ENCODE measurements around the gene GAS6. TPM values are rescaled to one million over a fixed set of nuclear protein-coding genes. Genes with fewer than 3 reads are reported as not detected.
"Not testable (repeated sequence)": the region's sequence is repeated elsewhere in the genome, so short reads cannot be mapped to it uniquely, and the experiment has no call there.

GAS6 gene
- total RNA-seq, 1 donor from 2014 or later: 189 TPM

GRCh38 chr13:113834006-113834405 lies 29.9 kb downstream of the GAS6 start:
- DNase-seq (ENCODE audit: missing footprints); ATAC-seq; intact Hi-C loops (cut with DNase I): not testable (repeated sequence)

- no peak for ATAC-seq
- intact Hi-C loops (cut with DNase I): no loop called here
- peak; percentile 50 for DNase-seq (ENCODE audit: missing footprints)
These were observed 30.6 kb downstream of the GAS6 start for GRCh38 chr13:113833111-113833830.

GRCh38 chr13:113832631-113833030 lies 31.2 kb downstream of the GAS6 start:
- intact Hi-C loops (cut with DNase I): no loop called here
- no peak for ATAC-seq
- no peak for DNase-seq (ENCODE audit: missing footprints)

DNA sequence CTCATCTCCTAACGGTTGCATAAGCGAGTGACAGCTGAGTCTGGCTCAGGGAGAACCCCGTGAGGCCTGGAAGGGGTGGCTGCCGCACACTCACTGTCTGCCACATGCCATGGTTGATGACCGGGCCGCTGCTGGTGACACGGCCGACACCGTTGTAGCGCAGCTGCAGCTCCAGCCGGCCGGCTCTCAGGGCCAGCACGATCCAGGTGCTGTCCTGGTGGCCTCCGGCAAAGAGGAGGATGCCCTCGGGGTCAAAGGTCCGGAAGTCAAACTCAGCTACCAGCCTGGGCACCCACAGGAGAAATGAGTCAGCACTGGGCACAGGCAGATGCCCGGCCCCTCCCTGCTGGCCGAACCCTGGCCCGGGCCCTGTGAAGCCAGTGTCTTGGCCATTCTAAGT lies 31.7 kb downstream of the GAS6 start:
- DNase-seq (ENCODE audit: missing footprints) (no peak), ATAC-seq (no peak)
- intact Hi-C loops (cut with DNase I): no loop called here

- peak; percentile 64 for DNase-seq (ENCODE audit: missing footprints)
- intact Hi-C loops (cut with DNase I): no loop called here
- no peak for ATAC-seq
These were observed 32.8 kb downstream of the GAS6 start for GRCh38 chr13:113831061-113831460.

- ATAC-seq; intact Hi-C loops (cut with DNase I); DNase-seq (ENCODE audit: missing footprints): not testable (repeated sequence)
These were observed 33.4 kb downstream of the GAS6 start for GRCh38 chr13:113830426-113830950.

- no peak for ATAC-seq
- peak; percentile 55 for DNase-seq (ENCODE audit: missing footprints)
- intact Hi-C loops (cut with DNase I): no loop called here
These were observed 35.5 kb downstream of the GAS6 start for GRCh38 chr13:113828282-113828825.

GRCh38 chr13:113827021-113827420 lies 36.9 kb downstream of the GAS6 start:
- ATAC-seq (no peak), DNase-seq (ENCODE audit: missing footprints) (peak; percentile 62)
- intact Hi-C loops (cut with DNase I): no loop called here

DNA sequence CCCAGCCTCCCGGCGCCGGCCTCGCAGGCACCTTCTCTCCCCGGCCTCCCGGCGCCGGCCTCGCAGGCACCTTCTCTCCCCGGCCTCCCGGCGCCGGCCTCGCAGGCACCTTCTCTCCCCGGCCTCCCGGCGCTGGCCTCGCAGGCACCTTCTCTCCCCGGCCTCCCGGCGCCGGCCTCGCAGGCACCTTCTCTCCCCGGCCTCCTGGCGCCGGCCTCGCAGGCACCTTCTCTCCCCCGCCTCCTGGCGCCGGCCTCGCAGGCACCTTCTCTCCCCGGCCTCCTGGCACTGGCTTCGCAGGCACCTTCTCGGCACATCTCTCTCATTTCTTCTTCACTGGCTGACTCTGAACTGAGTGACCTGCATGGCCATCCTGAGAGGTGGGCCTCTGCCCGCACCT lies 37.4 kb downstream of the GAS6 start:
- ATAC-seq; intact Hi-C loops (cut with DNase I); DNase-seq (ENCODE audit: missing footprints): not testable (repeated sequence)

DNA sequence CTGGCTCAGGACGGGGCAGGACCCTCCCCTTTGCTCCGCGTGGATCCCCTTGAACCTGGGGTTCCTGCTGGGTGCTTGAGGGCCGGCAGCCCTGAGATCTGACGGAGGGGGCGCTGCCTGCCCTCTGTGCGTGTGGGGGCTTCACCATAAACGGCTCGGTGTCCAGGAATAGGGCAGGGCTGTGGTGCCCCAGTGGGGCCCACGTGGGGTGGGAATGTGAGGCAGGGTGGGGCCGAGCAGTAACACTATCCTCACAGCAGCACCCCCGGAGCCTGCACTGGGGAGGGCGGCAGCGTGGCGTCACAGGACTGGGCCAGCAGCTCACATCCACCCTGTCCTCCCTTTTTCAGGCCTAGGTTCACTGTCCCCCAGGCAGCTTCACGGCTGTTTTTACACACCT lies 38.0 kb downstream of the GAS6 start:
- peak; percentile 46 for DNase-seq (ENCODE audit: missing footprints)
- intact Hi-C loops (cut with DNase I): no loop called here
- no peak for ATAC-seq

DNA sequence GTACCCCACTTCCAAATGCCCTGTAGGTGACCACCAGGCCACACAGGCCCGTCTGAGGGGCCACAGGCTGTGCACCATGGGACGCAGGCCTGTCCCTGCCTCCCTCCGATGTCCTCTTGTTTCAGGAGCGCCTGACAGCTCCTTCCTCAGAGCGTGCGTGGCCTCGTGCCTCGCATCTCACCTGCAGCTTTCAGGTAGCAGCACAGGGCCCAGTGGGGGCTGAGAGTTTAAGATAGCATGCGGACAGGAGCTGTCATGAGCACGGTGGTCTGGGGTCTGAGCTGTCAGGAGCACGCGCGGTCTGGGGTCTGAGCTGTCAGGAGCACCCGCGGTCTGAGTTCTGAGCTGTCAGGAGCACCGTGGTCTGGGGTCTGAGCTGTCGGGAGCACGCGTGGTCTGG lies 40.1 kb downstream of the GAS6 start:
- intact Hi-C loops (cut with DNase I): no loop called here
- peak; percentile 51 for DNase-seq (ENCODE audit: missing footprints)
- ATAC-seq: no peak

DNA sequence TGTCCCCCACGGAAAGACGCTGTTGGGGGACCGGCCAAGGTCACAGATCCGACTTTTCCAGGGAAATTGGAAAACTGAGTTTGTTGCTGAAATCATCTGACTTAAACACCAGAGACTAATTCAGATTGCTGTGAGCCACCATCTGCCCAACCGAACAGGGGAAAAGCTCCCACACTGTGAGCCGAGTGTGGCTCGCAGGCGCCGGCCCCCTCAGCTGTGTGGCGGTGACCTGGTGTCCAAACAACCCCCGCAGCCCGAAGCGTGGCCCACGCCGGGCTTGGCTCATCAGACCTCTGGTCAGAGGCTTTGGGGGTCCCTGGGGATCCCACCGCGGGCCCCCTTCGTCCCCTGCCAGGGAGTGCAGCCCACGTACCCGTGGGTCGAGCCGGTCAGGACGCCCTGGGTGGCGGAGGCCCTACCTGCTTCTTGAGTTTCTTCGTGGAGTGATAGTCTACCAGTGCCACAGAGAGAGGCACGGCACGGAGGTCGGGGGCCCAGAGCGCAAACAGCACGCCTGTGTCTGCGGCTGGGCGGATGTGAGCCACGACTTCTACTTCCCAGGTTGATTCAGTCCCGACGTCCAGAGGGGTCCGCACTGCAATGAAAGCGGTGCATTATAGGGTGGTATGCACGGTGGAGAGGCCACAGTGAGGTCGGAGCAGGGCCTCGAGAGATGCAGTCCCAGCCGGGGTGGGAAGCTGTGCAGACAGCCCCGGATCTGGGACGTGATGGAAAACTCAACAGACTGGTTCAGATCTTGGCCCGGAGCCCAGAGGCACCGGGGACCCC lies 40.7 kb downstream of the GAS6 start:
- DNase-seq (ENCODE audit: missing footprints) (peak; percentile 45), ATAC-seq (no peak)
- intact Hi-C loops (cut with DNase I): no loop called here

- DNase-seq (ENCODE audit: missing footprints) (peak; percentile 35), ATAC-seq (no peak)
- intact Hi-C loops (cut with DNase I): no loop called here
These were observed 41.6 kb downstream of the GAS6 start for GRCh38 chr13:113822266-113822665.

DNA sequence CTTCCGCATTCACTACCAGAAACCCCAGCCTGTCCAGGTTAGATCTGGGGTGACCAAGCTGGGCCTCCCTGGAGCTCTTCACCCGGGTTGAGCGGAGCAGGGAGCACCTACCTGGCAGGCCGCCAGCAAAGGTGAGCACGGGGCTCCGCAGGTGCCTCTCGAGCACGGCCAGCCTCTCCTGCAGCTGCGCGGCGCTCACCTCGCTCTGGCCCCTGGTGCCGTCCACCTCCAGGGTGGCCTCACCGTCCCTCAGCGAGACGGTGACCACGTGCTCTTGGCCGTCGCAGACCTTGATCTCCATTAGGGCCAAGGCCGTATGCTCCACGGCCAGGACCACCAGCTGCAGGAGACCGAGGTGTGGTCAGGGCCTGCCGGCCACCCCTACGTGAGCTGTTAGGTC lies 42.0 kb downstream of the GAS6 start:
- intact Hi-C loops (cut with DNase I): loop anchor here (1.0 kb wide), 1 partner anchor 15 kb away; no protein-coding TSS in a partner anchor
- ATAC-seq (no peak), DNase-seq (ENCODE audit: missing footprints) (peak; percentile 56)

DNA sequence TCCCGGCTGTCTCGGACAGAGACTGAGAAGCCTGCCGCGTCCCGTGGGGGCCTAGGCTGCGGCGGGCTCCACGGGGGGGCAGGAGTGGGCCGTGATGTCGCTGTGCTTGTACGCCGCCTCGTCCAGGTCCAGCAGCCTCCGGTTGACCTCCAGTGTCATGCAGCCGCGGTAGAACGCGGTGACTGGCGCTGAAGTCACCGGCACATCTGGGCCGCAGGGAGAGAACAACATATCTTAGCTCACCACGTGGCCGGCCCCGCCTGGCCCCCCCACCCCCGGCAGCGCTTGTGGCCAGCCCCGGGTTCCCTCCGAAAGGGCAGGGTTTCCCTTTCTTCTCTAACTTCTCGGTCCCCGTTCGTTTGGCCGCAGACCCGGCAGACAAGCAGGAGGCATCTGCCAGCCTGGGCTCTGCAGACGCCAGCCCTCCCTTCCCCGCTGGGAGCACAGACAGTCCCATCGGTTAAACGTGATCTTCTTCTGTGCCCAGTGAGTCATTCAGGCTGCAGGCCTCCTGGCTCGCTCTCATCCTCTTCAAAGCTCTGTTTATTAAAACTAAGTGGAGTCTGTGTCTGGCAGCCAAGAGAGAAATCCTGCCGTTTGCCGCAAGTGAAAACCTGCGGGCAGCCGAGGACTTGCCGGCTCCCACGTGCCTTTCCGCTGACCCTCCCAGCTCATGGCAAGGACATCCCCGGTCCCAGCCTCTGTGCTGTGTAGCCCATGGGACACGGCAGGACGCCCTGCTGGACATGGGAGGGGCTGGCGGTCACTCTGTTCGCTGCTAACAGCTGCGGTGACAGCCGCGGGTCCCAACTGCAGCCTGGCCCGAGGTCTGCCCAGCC lies 42.8 kb downstream of the GAS6 start:
- ATAC-seq (peak; percentile 85), DNase-seq (ENCODE audit: missing footprints) (peak; percentile 87)
- intact Hi-C loops (cut with DNase I): loop anchor here (1.0 kb wide), 1 partner anchor 16 kb away; no protein-coding TSS in a partner anchor

DNA sequence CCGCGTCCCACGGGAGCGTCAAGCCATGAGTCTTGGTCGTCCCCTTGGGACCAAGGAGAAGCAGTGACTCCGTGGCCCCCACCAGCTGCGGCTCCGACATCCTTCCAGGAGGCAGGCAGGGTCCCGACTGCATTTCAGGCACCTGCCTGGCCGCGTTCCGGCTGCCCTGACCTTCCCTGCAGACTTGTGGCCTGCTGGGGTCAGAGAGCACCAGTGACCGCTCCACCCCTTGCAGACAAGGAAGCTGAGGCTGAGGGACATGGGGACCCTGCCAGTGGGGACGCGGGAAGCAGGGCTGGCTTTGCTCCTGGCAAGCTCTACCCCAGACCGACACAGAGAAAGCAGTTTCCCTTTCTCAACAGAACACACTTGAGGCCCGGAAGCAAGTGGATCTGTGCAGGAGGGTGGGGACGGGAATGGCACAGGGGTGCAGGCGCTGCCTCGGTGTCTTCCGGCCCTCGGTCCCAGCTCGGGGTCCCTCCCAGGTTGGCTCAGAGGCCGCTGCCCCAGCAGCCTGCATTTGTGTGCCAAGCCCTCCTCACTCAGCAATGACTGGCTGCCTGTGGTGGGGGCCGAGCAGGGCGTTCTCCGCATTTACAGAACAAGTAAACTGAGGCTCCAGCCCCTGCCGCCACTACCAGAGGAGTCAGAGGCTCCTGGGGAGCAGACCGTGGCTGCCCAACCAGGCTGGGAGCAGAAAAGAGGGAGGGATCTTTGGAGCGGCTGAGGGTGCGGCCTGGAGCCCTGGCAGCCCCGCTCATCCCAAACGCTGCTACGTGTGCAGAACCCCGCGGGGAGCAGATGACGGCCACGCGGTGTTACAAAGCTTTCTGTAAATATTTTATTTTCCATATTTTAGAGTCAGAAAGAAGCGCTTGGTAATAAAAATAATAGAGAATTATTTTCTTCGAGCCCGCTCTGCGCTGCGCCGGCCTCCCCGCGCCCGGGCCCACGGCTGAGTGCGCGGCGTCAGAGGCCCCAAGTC lies 43.9 kb downstream of the GAS6 start:
- intact Hi-C loops (cut with DNase I): no loop called here
- ATAC-seq: no peak
- DNase-seq (ENCODE audit: missing footprints): peak; percentile 64

DNA sequence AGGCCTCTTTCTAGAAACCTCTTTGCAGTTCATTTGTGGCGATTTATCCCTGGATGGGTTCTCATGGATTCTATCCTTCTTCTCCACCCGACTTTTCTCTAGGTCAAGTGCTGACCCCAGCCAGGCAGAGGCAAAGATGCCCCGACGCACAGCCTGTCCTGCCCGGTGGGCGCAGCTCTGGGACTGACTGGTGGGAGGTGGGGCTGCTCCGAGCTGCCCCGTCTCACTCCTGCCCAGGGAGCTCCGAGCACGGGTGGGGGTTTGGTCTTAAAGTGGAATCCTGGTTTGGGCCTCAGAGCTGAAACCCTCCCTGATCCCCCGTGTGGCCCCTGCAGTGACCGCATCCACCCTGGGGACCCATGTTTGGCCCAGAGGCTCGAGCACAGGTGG lies 44.5 kb downstream of the GAS6 start:
- no peak for ATAC-seq
- intact Hi-C loops (cut with DNase I): no loop called here
- DNase-seq (ENCODE audit: missing footprints): peak; percentile 70
